HepG2 (cell line): Measurements from ENCODE around the gene KLK10. TPM values are rescaled to one million over a fixed set of nuclear protein-coding genes. Genes with fewer than 3 reads are reported as not detected.

Experiments used
- ATAC-seq: fragments of 200-7000 bp; cut with Tn5 transposase; 3 replicates; pipeline ENCODE4 v1.9.1; 2020; ENCODE audit warnings: mild to moderate bottlenecking, moderate library complexity
- BruUV-seq: library from RNA; stranded (reverse); fragments of 400-500 nt; replicated peaks from 2 replicates; lab custom pipeline; 2021; lab: Mats Ljungman, UMichigan
- CTCF ChIA-PET: fragments of 300-600 bp; formaldehyde crosslinking; extraction: SDS; loops from one replicate; lab custom pipeline; 2021; ENCODE audit warnings: low total read pairs, inconsistent platforms, low intra/inter-chr PET ratio; lab: Yijun Ruan, JAX
- POLR2A ChIA-PET: fragments of 350-600 bp; sonication (Branson Sonifier 250); formaldehyde crosslinking; loops from one replicate; lab custom pipeline; 2020; ENCODE audit warnings: antibody characterized with exemption, inconsistent platforms; lab: Yijun Ruan, JAX
- DNase-seq: peaks from one replicate; pipeline ENCODE4 v3.0.0-alpha.2; 2015; ENCODE audit warnings: low spot score
- FAIRE-seq: peaks from 3 replicates; lab custom pipeline; 2011; peaks lifted over from hg19 to GRCh38; lab: Jason Lieb, UNC
- H2AFZ ChIP-seq: one replicate; pipeline ENCODE4 v1.6.1; 2011; ENCODE audit warnings: low read length, inconsistent platforms
- H3K27ac ChIP-seq: fragments of 300-600 bp; 3 replicates; pipeline ENCODE4 v1.8.0; 2011; ENCODE audit warnings: mixed run types, mild to moderate bottlenecking, mixed read lengths, low read length, inconsistent platforms; ENCODE audit not compliant: insufficient read depth; ENCODE audit errors: extremely low read length
- H3K27me3 ChIP-seq, 2 experiments: fragments of 200-600 bp in 1 of 2; 2 replicates in 1 of 2; 3 replicates in 1 of 2; pipeline versions ENCODE4 v1.6.0 to v1.8.0; 2011; ENCODE audit warnings: low read length in 2 of 2, mild to moderate bottlenecking in 2 of 2, moderate library complexity in 2 of 2, inconsistent platforms in 1 of 2; ENCODE audit not compliant: insufficient read depth in 2 of 2, control insufficient read depth in 1 of 2
- H3K36me3 ChIP-seq, 2 experiments: fragments of 200-600 bp in 1 of 2; replicated peaks in 1 of 2; 2 replicates in 1 of 2; 3 replicates in 1 of 2; pipeline versions ENCODE4 v1.5.1 to v1.8.0; 2011; ENCODE audit warnings: low read length in 2 of 2, inconsistent platforms in 1 of 2; ENCODE audit not compliant: insufficient read depth in 2 of 2, control insufficient read depth in 1 of 2
- H3K4me1 ChIP-seq: 2 replicates; pipeline ENCODE4 v1.5.1; 2012; ENCODE audit warnings: low read length, inconsistent platforms; ENCODE audit not compliant: insufficient read depth
- H3K4me2 ChIP-seq: 2 replicates; pipeline ENCODE4 v1.6.0; 2011; ENCODE audit warnings: low read depth, low read length, inconsistent platforms
- H3K4me3 ChIP-seq, 3 experiments: fragments of 200-600 bp in 1 of 3; sonication (generic), shearing (Covaris generic) in 1 of 3; replicated peaks in 1 of 3; 2 replicates each; pipeline ENCODE4 v1.5.1; 2011 to 2016; ENCODE audit warnings: low read length in 3 of 3, inconsistent platforms in 2 of 3, low read depth in 2 of 3, mild to moderate bottlenecking in 2 of 3, control low read depth in 1 of 3, mixed read lengths in 1 of 3; ENCODE audit not compliant: insufficient read depth in 1 of 3
- H3K79me2 ChIP-seq: one replicate; pipeline ENCODE4 v1.6.1; 2011; ENCODE audit warnings: low read length, inconsistent platforms; ENCODE audit not compliant: insufficient read depth
- H3K9ac ChIP-seq: 2 replicates; pipeline ENCODE4 v1.6.0; 2011; ENCODE audit warnings: mild to moderate bottlenecking, low read depth, low read length, inconsistent platforms; ENCODE audit not compliant: insufficient read depth
- H3K9me3 ChIP-seq: 2 replicates; pipeline ENCODE4 v1.5.1; 2012; ENCODE audit warnings: mild to moderate bottlenecking, low read length
- H4K20me1 ChIP-seq: 2 replicates; pipeline ENCODE4 v1.6.0; 2011; ENCODE audit warnings: inconsistent platforms, mild to moderate bottlenecking, low read length, moderate library complexity; ENCODE audit not compliant: insufficient read depth
- ATF2 ChIP-seq: sonication (generic); formaldehyde crosslinking; IDR thresholded peaks from 2 replicates; pipeline ENCODE4 v1.4.0; 2020; ENCODE audit warnings: missing genetic modification reagents
- FOXP1 ChIP-seq, 2 experiments: fragments of 450-650 bp in 1 of 2; IDR thresholded peaks; 2 replicates each; pipeline ENCODE4 v1.6.1; 2017 to 2018; ENCODE audit warnings: antibody characterized with exemption in 1 of 2
- MLXIP ChIP-seq: sonication (generic); formaldehyde crosslinking; IDR thresholded peaks from 2 replicates; pipeline ENCODE4 v1.9.0; 2021; ENCODE audit warnings: missing genetic modification reagents, borderline replicate concordance
- MYNN ChIP-seq: sonication (generic); formaldehyde crosslinking; IDR thresholded peaks from 2 replicates; pipeline ENCODE4 v1.4.0; 2020; ENCODE audit warnings: mild to moderate bottlenecking, low read depth, missing genetic modification reagents
- PBX3 ChIP-seq: sonication (generic); formaldehyde crosslinking; IDR thresholded peaks from 2 replicates; pipeline ENCODE4 v1.8.1; 2023; ENCODE audit warnings: missing genetic modification reagents, inconsistent platforms, borderline replicate concordance
- SNAI1 ChIP-seq: sonication (generic); formaldehyde crosslinking; IDR thresholded peaks from 2 replicates; pipeline ENCODE4 v1.5.0; 2020; ENCODE audit warnings: mild to moderate bottlenecking, missing genetic modification reagents, borderline replicate concordance
- SYNCRIP ChIP-seq: fragments of 200-400 bp; formaldehyde crosslinking; IDR thresholded peaks from 2 replicates; pipeline ENCODE4 v1.6.1; 2018; ENCODE audit warnings: mild to moderate bottlenecking, low read depth, low read length; ENCODE audit not compliant: insufficient read depth
- ZBTB7A ChIP-seq: sonication (generic); formaldehyde crosslinking; IDR thresholded peaks from 2 replicates; pipeline ENCODE4 v1.8.0; 2022; ENCODE audit warnings: mild to moderate bottlenecking, missing genetic modification reagents
- ZFP37 ChIP-seq: sonication (generic); formaldehyde crosslinking; IDR thresholded peaks from 2 replicates; pipeline ENCODE4 v1.4.0; 2020; ENCODE audit warnings: missing genetic modification reagents, borderline replicate concordance
- ZSCAN9 ChIP-seq: IDR thresholded peaks from 2 replicates; pipeline ENCODE4 v1.6.1; 2016; ENCODE audit warnings: borderline replicate concordance
- WGBS: methylation state at CpG from one replicate; pipeline ENCODE4 v1.1.6; 2017; ENCODE audit warnings: low lambda C conversion rate; 5-methylcytosine and 5-hydroxymethylcytosine counted together
- in situ Hi-C: cut with HindIII; loops from 2 replicates; pipeline ENCODE4 v1.10.0; 2017; ENCODE audit warnings: low pct_unique_long_range_greater_than_20kb; ENCODE audit not compliant: extremely low pct_ligation_motif_present
- intact Hi-C: fragments of 100-400 bp; cut with micrococcal nuclease; formaldehyde crosslinking; loops from one replicate; pipeline ENCODE4 v1.10.0; 2022; ENCODE audit not compliant: unreplicated experiment
- polyA plus RNA-seq, 8 experiments: library from polyadenylated mRNA; depleted of rRNA in 3 of 8; stranded (reverse) in 7 of 8; unstranded in 1 of 8; fragments of >200 nt; fragmentation: Illumina TruSeq in 4 of 8; extraction: Trizol in 4 of 8; gene quantifications; 2 replicates each; pipeline versions ENCODE4 v1.2.1 to v1.2.3, GENCODE V29; 2011 to 2016; ENCODE audit warnings: low read depth in 4 of 8, missing spikeins in 1 of 8, mixed read lengths in 1 of 8; ENCODE audit not compliant: insufficient read depth in 1 of 8
- total RNA-seq, 5 experiments: library from RNA; depleted of rRNA; stranded (reverse); fragments of >200 nt; fragmentation: Illumina TruSeq; extraction: Trizol; gene quantifications; 2 replicates each; pipeline ENCODE4 v1.2.3, GENCODE V29; 2016; ENCODE audit warnings: low read depth in 1 of 5
- TF ChIP-seq, protein P1 (sequence below): fragments of 450-650 bp; IDR thresholded peaks from 2 replicates; pipeline ENCODE4 v1.6.1; 2017
- TF ChIP-seq, protein P2 (sequence below): sonication (generic); formaldehyde crosslinking; IDR thresholded peaks from 2 replicates; pipeline ENCODE4 v1.5.0; 2020; ENCODE audit warnings: missing genetic modification reagents
- TF ChIP-seq, protein P3 (sequence below): sonication (generic); formaldehyde crosslinking; IDR thresholded peaks from 2 replicates; pipeline ENCODE4 v1.5.0; 2020; ENCODE audit warnings: missing genetic modification reagents, mild to moderate bottlenecking, borderline replicate concordance

KLK10 gene
- total and polyA plus RNA-seq, 2 of the 13 experiments (the other 11 are each of a cell fraction or from before 2014, with no cell fraction given), result not detected

- intact Hi-C loops, result no loop called here
- Histone ChIP-seq H3K79me2 (no peaks in the 10 kb centered on the region), H3K36me3 (no peaks in the 10 kb centered on the region), H3K4me1 (no peaks in the 10 kb centered on the region), H3K9me3 (no peaks in the 10 kb centered on the region), H3K4me3 (no peak overlapping the region), H4K20me1 (no peaks in the 10 kb centered on the region), H2AFZ (no peak overlapping the region), H3K9ac (no peak overlapping the region), H3K27me3 (peaks cover 14 to 47% of the 10 kb centered on the region in 2 experiments; a peak in 4 of 5 replicates), H3K27ac (no peak overlapping the region), H3K4me2 (no peak overlapping the region)
- DNase-seq (no peak), ATAC-seq (no peak), FAIRE-seq (no peak)
- 20% methylated on average over 11 of the region's 18 CpGs for WGBS
- ChIA-PET POLR2A (no interaction called here), CTCF (no interaction called here)
- BruUV-seq, result no TSS peak
- in situ Hi-C loops, result no loop called here
- no peak for TF ChIP-seq FOXP1 (IDR thresholded peaks at IDR 0.05)
- TF ChIP-seq FOXP1 (CRISPR knock-in tag; IDR thresholded peaks at IDR 0.05), result no peak
- TF ChIP-seq, protein P1, sequence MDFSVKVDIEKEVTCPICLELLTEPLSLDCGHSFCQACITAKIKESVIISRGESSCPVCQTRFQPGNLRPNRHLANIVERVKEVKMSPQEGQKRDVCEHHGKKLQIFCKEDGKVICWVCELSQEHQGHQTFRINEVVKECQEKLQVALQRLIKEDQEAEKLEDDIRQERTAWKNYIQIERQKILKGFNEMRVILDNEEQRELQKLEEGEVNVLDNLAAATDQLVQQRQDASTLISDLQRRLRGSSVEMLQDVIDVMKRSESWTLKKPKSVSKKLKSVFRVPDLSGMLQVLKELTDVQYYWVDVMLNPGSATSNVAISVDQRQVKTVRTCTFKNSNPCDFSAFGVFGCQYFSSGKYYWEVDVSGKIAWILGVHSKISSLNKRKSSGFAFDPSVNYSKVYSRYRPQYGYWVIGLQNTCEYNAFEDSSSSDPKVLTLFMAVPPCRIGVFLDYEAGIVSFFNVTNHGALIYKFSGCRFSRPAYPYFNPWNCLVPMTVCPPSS, result no peak
- TF ChIP-seq ZFP37 (CRISPR knock-in tag), result no peak
- no peak for TF ChIP-seq ZSCAN9 (CRISPR knock-in tag)
- TF ChIP-seq MLXIP (CRISPR knock-in tag), result no peak
- TF ChIP-seq SYNCRIP, result no peak
- TF ChIP-seq PBX3 (CRISPR knock-in tag), result no peak
- TF ChIP-seq, protein P2, sequence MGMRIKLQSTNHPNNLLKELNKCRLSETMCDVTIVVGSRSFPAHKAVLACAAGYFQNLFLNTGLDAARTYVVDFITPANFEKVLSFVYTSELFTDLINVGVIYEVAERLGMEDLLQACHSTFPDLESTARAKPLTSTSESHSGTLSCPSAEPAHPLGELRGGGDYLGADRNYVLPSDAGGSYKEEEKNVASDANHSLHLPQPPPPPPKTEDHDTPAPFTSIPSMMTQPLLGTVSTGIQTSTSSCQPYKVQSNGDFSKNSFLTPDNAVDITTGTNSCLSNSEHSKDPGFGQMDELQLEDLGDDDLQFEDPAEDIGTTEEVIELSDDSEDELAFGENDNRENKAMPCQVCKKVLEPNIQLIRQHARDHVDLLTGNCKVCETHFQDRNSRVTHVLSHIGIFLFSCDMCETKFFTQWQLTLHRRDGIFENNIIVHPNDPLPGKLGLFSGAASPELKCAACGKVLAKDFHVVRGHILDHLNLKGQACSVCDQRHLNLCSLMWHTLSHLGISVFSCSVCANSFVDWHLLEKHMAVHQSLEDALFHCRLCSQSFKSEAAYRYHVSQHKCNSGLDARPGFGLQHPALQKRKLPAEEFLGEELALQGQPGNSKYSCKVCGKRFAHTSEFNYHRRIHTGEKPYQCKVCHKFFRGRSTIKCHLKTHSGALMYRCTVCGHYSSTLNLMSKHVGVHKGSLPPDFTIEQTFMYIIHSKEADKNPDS (CRISPR knock-in tag), result no peak
- TF ChIP-seq, protein P3, sequence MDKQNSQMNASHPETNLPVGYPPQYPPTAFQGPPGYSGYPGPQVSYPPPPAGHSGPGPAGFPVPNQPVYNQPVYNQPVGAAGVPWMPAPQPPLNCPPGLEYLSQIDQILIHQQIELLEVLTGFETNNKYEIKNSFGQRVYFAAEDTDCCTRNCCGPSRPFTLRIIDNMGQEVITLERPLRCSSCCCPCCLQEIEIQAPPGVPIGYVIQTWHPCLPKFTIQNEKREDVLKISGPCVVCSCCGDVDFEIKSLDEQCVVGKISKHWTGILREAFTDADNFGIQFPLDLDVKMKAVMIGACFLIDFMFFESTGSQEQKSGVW (CRISPR knock-in tag), result no peak
- no peak for TF ChIP-seq MYNN
- TF ChIP-seq ZBTB7A (CRISPR knock-in tag), result no peak
- no peak for TF ChIP-seq ATF2 (CRISPR knock-in tag)
- no peak for TF ChIP-seq SNAI1
Observed at GRCh38 chr19:51025809-51026553, 6.5 kb upstream of the KLK10 start.
